Hepatocyte (in vitro differentiated cells): ENCODE results near the gene PIK3R1. TPM values are rescaled to one million over a fixed set of nuclear protein-coding genes. Genes with fewer than 3 reads are reported as not detected.

ENCODE experiments used
- DNase-seq: peaks from one replicate; pipeline ENCODE4 v3.0.0-alpha.2; 2016; ENCODE audit warnings: low spot score
- H2AFZ ChIP-seq: fragments of 200-600 bp; sonication (generic); 2 replicates; pipeline ENCODE4 v1.6.0; 2016; ENCODE audit warnings: antibody characterized with exemption, mild to moderate bottlenecking
- H3K27ac ChIP-seq: fragments of 200-600 bp; sonication (generic); 2 replicates; pipeline ENCODE4 v1.5.1; 2016; ENCODE audit warnings: mild to moderate bottlenecking
- H3K27me3 ChIP-seq: fragments of 200-600 bp; sonication (generic); 2 replicates; pipeline ENCODE4 v1.6.1; 2016
- H3K36me3 ChIP-seq: fragments of 200-600 bp; sonication (generic); replicated peaks from 2 replicates; pipeline ENCODE4 v1.5.1; 2016; ENCODE audit warnings: low read depth; ENCODE audit not compliant: insufficient read depth
- H3K4me1 ChIP-seq: fragments of 200-600 bp; sonication (generic); 2 replicates; pipeline ENCODE4 v1.5.1; 2016; ENCODE audit warnings: mild to moderate bottlenecking, moderate library complexity; ENCODE audit not compliant: insufficient read depth
- H3K4me2 ChIP-seq: fragments of 200-600 bp; sonication (generic); 2 replicates; pipeline ENCODE4 v1.6.0; 2016
- H3K4me3 ChIP-seq: fragments of 200-600 bp; sonication (generic); 2 replicates; pipeline ENCODE4 v1.5.1; 2016; ENCODE audit warnings: mild to moderate bottlenecking
- H3K79me2 ChIP-seq: fragments of 200-600 bp; sonication (generic); 2 replicates; pipeline ENCODE4 v1.6.0; 2017; ENCODE audit warnings: mild to moderate bottlenecking
- H3K9me2 ChIP-seq: fragments of 200-600 bp; sonication (generic); replicated peaks from 2 replicates; pipeline ENCODE4 v1.6.0; 2017; ENCODE audit warnings: mild to moderate bottlenecking; ENCODE audit not compliant: insufficient read depth
- H3K9me3 ChIP-seq: fragments of 200-600 bp; sonication (generic); 2 replicates; pipeline ENCODE4 v1.5.1; 2016; ENCODE audit warnings: low read depth, mild to moderate bottlenecking
- H4K20me1 ChIP-seq: fragments of 200-600 bp; sonication (generic); 2 replicates; pipeline ENCODE4 v1.6.0; 2016; ENCODE audit warnings: mild to moderate bottlenecking; ENCODE audit not compliant: insufficient read depth, poor library complexity, severe bottlenecking
- CTCF ChIP-seq: fragments of 200-600 bp; sonication (generic); IDR thresholded peaks from 2 replicates; pipeline ENCODE4 v1.5.1; 2016; ENCODE audit warnings: antibody characterized with exemption, mild to moderate bottlenecking; ENCODE audit not compliant: poor library complexity
- EZH2 ChIP-seq: fragments of 200-600 bp; sonication (generic); IDR thresholded peaks from 2 replicates; pipeline ENCODE4 v1.6.1; 2016; ENCODE audit warnings: antibody characterized with exemption, mild to moderate bottlenecking, borderline replicate concordance
- EZH2phosphoT487 ChIP-seq: fragments of 200-600 bp; sonication (generic); IDR thresholded peaks from one replicate; pipeline ENCODE4 v1.6.1; 2018; ENCODE audit warnings: antibody characterized with exemption, mild to moderate bottlenecking, low read depth, moderate library complexity; ENCODE audit not compliant: unreplicated experiment, severe bottlenecking
- WGBS: methylation state at CpG from one replicate; pipeline ENCODE4 v1.1.6; 2016; ENCODE audit warnings: low lambda C conversion rate; ENCODE audit errors: missing lambda C conversion rate; 5-methylcytosine and 5-hydroxymethylcytosine counted together
- polyA plus RNA-seq: library from polyadenylated mRNA; unstranded; fragments of >200 nt; fragmentation: Nextera tagmentation; extraction: Ambion mirVana; gene quantifications from 2 replicates; pipeline ENCODE4 v1.2.1, GENCODE V29; 2016
- total RNA-seq: library from RNA; depleted of rRNA; stranded (reverse); fragments of >200 nt; gene quantifications from 2 replicates; pipeline ENCODE4 v1.2.3, GENCODE V29; 2014

Gene PIK3R1
- total and polyA plus RNA-seq, 2 experiments from 2014 or later, result 38.9 to 109 TPM

DNA sequence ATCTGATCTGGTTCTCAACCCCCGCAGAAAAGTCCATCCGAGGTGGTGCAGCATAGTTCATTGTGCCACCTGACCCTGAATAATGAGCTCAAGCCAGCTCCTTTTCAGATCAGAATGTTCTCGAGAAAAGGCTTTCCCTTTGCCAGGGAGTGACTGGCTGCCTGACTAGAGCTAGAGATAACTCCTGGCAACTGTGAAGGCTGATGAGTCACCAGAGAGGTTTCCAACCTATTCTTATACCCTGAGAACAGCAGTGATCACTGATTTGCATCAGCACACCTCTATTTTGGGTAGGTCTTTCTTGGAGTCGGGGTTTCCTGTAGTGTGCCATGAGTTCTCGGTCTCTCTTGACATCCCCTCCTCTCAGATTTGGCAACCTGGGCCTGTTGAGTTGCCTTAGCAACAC lies 127.9 kb downstream of the PIK3R1 start:
- Histone ChIP-seq H3K4me1 (peaks cover 8% of the 10 kb centered on the region), H3K4me3 (no peak overlapping the region), H3K9me2 (no peaks in the 10 kb centered on the region), H3K27ac (peak overlapping the region; percentile 43), H3K36me3 (no peaks in the 10 kb centered on the region), H3K27me3 (no peaks in the 10 kb centered on the region), H3K4me2 (no peak overlapping the region), H3K9me3 (no peaks in the 10 kb centered on the region), H3K79me2 (no peaks in the 10 kb centered on the region), H4K20me1 (no peaks in the 10 kb centered on the region), H2AFZ (no peak overlapping the region)
- 81% methylated on average over 5 of the region's 5 CpGs for WGBS
- DNase-seq, result peak; percentile 58
- TF ChIP-seq CTCF, result no peak
- no peak for TF ChIP-seq EZH2
- TF ChIP-seq EZH2phosphoT487, result no peak

DNA sequence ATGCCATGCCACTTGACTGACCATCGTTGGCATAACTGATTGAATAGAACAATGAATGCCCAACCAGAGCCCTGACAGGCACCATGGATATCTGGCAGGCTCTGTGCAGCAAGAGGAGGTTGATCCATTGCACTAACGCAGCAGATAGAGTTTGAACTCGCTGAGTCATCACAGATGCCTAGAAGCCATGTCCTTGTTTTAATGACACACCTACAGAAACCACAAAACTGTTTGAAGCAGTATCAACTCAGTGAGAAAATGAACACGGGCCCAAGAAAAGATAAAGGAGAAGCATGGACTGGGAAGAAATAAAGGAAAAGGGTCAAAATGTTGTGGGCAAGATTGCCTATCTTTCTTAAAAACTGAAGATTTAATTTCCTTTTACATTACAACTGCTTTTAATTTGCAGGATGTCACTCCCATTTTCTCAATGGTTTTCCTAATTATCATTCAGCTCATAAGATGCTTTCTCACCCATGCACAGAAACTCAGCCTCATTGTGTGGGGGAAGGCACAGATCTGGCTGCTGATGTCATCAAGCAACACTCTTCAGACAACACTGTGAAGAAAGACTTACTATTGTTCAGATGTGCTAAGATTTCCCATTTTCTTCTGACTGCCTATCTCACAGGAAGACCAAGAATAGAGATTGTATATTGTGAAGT lies 129.0 kb downstream of the PIK3R1 start:
- no peaks in the 10 kb centered on the region for H3K79me2 ChIP-seq
- H3K36me3 ChIP-seq, result no peaks in the 10 kb centered on the region
- H4K20me1 ChIP-seq, result no peaks in the 10 kb centered on the region
- no peaks in the 10 kb centered on the region for H3K27me3 ChIP-seq
- 52% methylated on average over 4 of the region's 4 CpGs for WGBS
- peaks cover 8% of the 10 kb centered on the region for H3K4me1 ChIP-seq
- peak overlapping the region; percentile 25 for H2AFZ ChIP-seq
- peak; percentile 49 for DNase-seq
- TF ChIP-seq EZH2 (no peak), EZH2phosphoT487 (no peak), CTCF (no peak)
- H3K4me2 ChIP-seq, result no peak overlapping the region
- peak overlapping the region; percentile 50 for H3K27ac ChIP-seq
- no peak overlapping the region for H3K4me3 ChIP-seq
- H3K9me3 ChIP-seq, result no peaks in the 10 kb centered on the region
- H3K9me2 ChIP-seq, result no peaks in the 10 kb centered on the region

DNA sequence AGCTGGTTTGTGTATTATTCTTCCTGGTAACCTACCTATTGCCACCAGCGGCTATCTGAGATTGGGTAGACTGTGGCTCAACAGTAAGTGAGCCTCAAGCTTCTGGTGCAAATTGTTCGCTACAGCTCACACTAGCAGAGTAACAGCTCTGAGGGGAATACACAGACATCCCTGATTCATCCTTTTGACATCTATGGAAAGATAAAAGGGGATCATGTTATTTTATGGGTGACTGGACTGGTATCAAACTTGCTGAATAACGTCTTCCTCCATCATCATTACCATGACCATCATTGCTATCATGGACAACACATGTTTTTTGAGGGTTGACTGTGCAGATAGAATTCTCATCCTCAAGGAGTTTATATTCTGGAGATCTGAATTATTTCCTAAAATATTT lies 129.6 kb downstream of the PIK3R1 start:
- TF ChIP-seq CTCF (no peak), EZH2phosphoT487 (no peak), EZH2 (no peak)

GRCh38 chr5:68345582-68345981 lies 130.0 kb downstream of the PIK3R1 start:
- Histone ChIP-seq H4K20me1 (no peaks in the 10 kb centered on the region), H3K4me2 (no peak overlapping the region), H3K9me2 (no peaks in the 10 kb centered on the region), H3K36me3 (no peaks in the 10 kb centered on the region), H3K79me2 (no peaks in the 10 kb centered on the region), H3K4me3 (no peak overlapping the region), H2AFZ (no peak overlapping the region), H3K4me1 (peaks cover 8% of the 10 kb centered on the region), H3K27me3 (no peaks in the 10 kb centered on the region), H3K27ac (peak overlapping the region; percentile 50), H3K9me3 (no peaks in the 10 kb centered on the region)
- no peak for DNase-seq
- TF ChIP-seq EZH2phosphoT487, result no peak
- TF ChIP-seq EZH2, result no peak
- no peak for TF ChIP-seq CTCF
- 89% methylated on average over 1 of the region's 1 CpG for WGBS

More for the DNA sequence above, 129.6 kb downstream of the PIK3R1 start:
- Histone ChIP-seq H3K9me2 (no peaks in the 10 kb centered on the region), H3K9me3 (no peaks in the 10 kb centered on the region), H3K79me2 (no peaks in the 10 kb centered on the region), H3K4me2 (no peak overlapping the region), H2AFZ (no peak overlapping the region), H3K27me3 (no peaks in the 10 kb centered on the region), H3K36me3 (no peaks in the 10 kb centered on the region), H3K27ac (peak overlapping the region; percentile 50), H3K4me1 (peaks cover 8% of the 10 kb centered on the region), H3K4me3 (no peak overlapping the region), H4K20me1 (no peaks in the 10 kb centered on the region)
- no peak for DNase-seq
- WGBS, result 79% methylated on average over 3 of the region's 3 CpGs
